ENCODE measurements around the gene RFNG. TPM values are rescaled to one million over a fixed set of nuclear protein-coding genes. Genes with fewer than 3 reads are reported as not detected.

Gene RFNG
- total RNA-seq, 1 donor = 33.3 TPM

GRCh38 chr17:82097919-82098168, 46.2 kb upstream of the RFNG start:
- no peak for TF ChIP-seq CTCF (IDR thresholded peaks at IDR 0.05; ENCODE audit: insufficient read depth, low read length)
- no peak for DNase-seq (ENCODE audit: low read depth)
- peak overlapping the region; percentile 74 for H3K4me3 ChIP-seq (ENCODE audit: low read depth, low read length)

- H3K4me3 ChIP-seq (ENCODE audit: low read depth, low read length) = peak overlapping the region; percentile 74
- TF ChIP-seq CTCF (IDR thresholded peaks at IDR 0.05; ENCODE audit: insufficient read depth, low read length) = no peak
- DNase-seq (ENCODE audit: low read depth) = peak; percentile 28
Measured at GRCh38 chr17:82097184-82097918, 45.7 kb upstream of the RFNG start.

DNA sequence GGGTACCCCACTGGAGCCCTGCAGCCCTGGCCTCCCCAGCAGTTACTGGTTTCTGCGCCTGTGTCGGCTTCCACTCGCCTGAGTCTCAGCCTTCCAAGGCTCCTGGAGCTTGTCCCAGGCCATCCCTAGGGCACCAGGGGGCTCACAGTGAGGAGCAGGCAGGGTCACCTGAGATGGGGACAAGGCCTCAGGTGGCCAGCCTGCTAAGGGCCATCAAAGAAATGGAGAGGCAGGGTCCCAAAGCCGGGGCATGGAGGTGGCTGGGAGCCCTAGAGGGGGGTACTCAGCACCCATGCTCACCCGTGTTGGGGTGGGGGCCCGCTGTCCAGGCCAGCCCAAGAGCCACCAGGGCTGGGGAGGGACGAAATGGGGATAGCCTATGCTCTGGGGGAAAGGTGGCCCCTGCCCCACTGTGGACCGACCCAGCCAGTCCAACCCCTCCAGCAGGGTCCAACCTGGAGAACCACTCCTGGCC, 45.1 kb upstream of the RFNG start:
- peak overlapping the region; percentile 74 for H3K4me3 ChIP-seq (ENCODE audit: low read depth, low read length)
- DNase-seq (ENCODE audit: low read depth) = no peak
- TF ChIP-seq CTCF (IDR thresholded peaks at IDR 0.05; ENCODE audit: insufficient read depth, low read length) = no peak

GRCh38 chr17:82095777-82096708, 44.4 kb upstream of the RFNG start:
- TF ChIP-seq CTCF (IDR thresholded peaks at IDR 0.05; ENCODE audit: insufficient read depth, low read length) = no peak
- no peak for DNase-seq (ENCODE audit: low read depth)
- peak overlapping the region; percentile 74 for H3K4me3 ChIP-seq (ENCODE audit: low read depth, low read length)

DNA sequence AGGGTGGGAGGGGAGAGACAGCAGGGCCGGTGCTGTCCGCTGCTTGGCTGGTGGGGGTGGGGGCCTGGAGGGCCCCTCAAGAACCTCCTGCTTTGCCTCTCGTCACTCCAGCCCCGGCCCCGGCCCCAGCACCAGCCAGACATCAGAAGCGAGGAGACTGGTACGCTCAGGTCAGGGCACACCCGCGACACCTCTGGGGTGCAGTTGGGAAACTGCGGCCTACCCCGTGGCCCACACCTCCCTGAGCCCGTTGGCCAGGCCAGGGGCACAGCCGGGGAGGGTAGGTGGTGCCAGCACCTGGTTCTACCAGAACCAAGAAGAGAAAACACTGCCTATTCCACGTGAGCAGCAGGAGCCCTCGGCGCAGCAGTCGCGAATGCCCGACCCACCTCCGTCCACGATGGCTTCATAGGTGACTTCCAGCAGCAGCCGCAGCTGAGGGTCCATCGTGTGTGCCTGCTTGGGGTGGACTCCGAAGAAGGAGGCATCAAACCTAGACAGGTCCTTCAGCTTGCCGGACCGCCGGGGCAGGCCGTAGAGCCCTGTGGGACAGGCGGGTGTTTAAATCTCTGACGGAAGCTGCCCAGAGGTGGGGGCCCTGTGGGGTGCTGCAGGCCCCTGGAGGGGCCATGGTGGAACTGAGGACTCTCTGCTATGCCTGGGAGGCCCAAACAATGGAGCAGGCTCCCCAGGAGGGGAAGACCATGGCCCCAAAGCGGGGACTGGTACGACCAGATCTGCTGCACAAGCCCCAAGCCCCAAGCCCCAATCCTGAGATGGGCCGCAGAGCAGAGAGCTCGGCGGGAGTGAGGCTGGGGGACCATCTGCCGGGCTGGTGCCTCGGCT, 43.5 kb upstream of the RFNG start:
- H3K4me3 ChIP-seq (ENCODE audit: low read depth, low read length) = peak overlapping the region; percentile 74
- no peak for DNase-seq (ENCODE audit: low read depth)
- TF ChIP-seq CTCF (IDR thresholded peaks at IDR 0.05; ENCODE audit: insufficient read depth, low read length) = no peak

- no peak overlapping the region for H3K4me3 ChIP-seq (ENCODE audit: low read depth, low read length)
- no peak for TF ChIP-seq CTCF (IDR thresholded peaks at IDR 0.05; ENCODE audit: insufficient read depth, low read length)
- no peak for DNase-seq (ENCODE audit: low read depth)
Measured at GRCh38 chr17:82092995-82093751, 41.6 kb upstream of the RFNG start.
